Fibroblast of the aortic adventitia (primary cell): Measurements from ENCODE around the gene NME5. TPM values are rescaled to one million over a fixed set of nuclear protein-coding genes. Genes with fewer than 3 reads are reported as not detected.

ENCODE experiments used
- DNase-seq: peaks from one replicate; pipeline ENCODE4 v3.0.0-alpha.2; 2010; ENCODE audit warnings: low read depth
- H3K4me3 ChIP-seq: 2 replicates; pipeline ENCODE4 v1.5.1; 2011; ENCODE audit warnings: low read depth, mild to moderate bottlenecking, control low read depth, low read length, moderate library complexity
- CTCF ChIP-seq: IDR thresholded peaks from 2 replicates; pipeline ENCODE4 v1.5.1; 2011; ENCODE audit warnings: mild to moderate bottlenecking, low read length, control low read depth, inconsistent platforms; ENCODE audit not compliant: insufficient read depth
- total RNA-seq: library from RNA; depleted of rRNA; stranded (reverse); fragments of >200 nt; gene quantifications from 2 replicates; pipeline ENCODE4 v1.2.3, GENCODE V29; 2012; ENCODE audit warnings: low replicate concordance

Gene NME5
- 6.0 and 11.6 TPM in 2 replicates for total RNA-seq

GRCh38 chr5:138138949-138139780 lies at the start of gene NME5:
NME5 (minus strand) TSS chr5:138139428; CDS start chr5:138138780, 648 bp downstream.
- DNase-seq, result peak; percentile 49
- peak within 1 kb of the TSS; percentile 62 for H3K4me3 ChIP-seq
- no peak for TF ChIP-seq CTCF

GRCh38 chr5:138188626-138189025 lies 49.4 kb upstream of the NME5 start:
- no peak for DNase-seq
- no peak overlapping the region for H3K4me3 ChIP-seq
- no peak for TF ChIP-seq CTCF

- H3K4me3 ChIP-seq, result no peak overlapping the region
- TF ChIP-seq CTCF, result no peak
- DNase-seq, result no peak
Measured at GRCh38 chr5:138186002-138186447, 46.8 kb upstream of the NME5 start.

GRCh38 chr5:138182808-138183207 lies 43.6 kb upstream of the NME5 start:
- no peak for TF ChIP-seq CTCF
- no peak overlapping the region for H3K4me3 ChIP-seq
- no peak for DNase-seq

- DNase-seq, result no peak
- H3K4me3 ChIP-seq, result no peak overlapping the region
- TF ChIP-seq CTCF, result no peak
Measured at GRCh38 chr5:138180841-138181240, 41.6 kb upstream of the NME5 start.

- peak; percentile 61 for DNase-seq
- peak; percentile 34 for TF ChIP-seq CTCF
- H3K4me3 ChIP-seq, result peak overlapping the region; percentile 98
Measured at GRCh38 chr5:138180183-138180782, 41.1 kb upstream of the NME5 start.
